Hepatocyte (in vitro differentiated cells): ENCODE data around the gene SYNRG. TPM values are rescaled to one million over a fixed set of nuclear protein-coding genes. Genes with fewer than 3 reads are reported as not detected.

ENCODE experiments used
- DNase-seq: peaks from one replicate; pipeline ENCODE4 v3.0.0-alpha.2; 2016; ENCODE audit warnings: low spot score
- H2AFZ ChIP-seq: fragments of 200-600 bp; sonication (generic); 2 replicates; pipeline ENCODE4 v1.6.0; 2016; ENCODE audit warnings: antibody characterized with exemption, mild to moderate bottlenecking
- H3K27ac ChIP-seq: fragments of 200-600 bp; sonication (generic); 2 replicates; pipeline ENCODE4 v1.5.1; 2016; ENCODE audit warnings: mild to moderate bottlenecking
- H3K27me3 ChIP-seq: fragments of 200-600 bp; sonication (generic); 2 replicates; pipeline ENCODE4 v1.6.1; 2016
- H3K36me3 ChIP-seq: fragments of 200-600 bp; sonication (generic); replicated peaks from 2 replicates; pipeline ENCODE4 v1.5.1; 2016; ENCODE audit warnings: low read depth; ENCODE audit not compliant: insufficient read depth
- H3K4me1 ChIP-seq: fragments of 200-600 bp; sonication (generic); 2 replicates; pipeline ENCODE4 v1.5.1; 2016; ENCODE audit warnings: mild to moderate bottlenecking, moderate library complexity; ENCODE audit not compliant: insufficient read depth
- H3K4me2 ChIP-seq: fragments of 200-600 bp; sonication (generic); 2 replicates; pipeline ENCODE4 v1.6.0; 2016
- H3K4me3 ChIP-seq: fragments of 200-600 bp; sonication (generic); 2 replicates; pipeline ENCODE4 v1.5.1; 2016; ENCODE audit warnings: mild to moderate bottlenecking
- H3K79me2 ChIP-seq: fragments of 200-600 bp; sonication (generic); 2 replicates; pipeline ENCODE4 v1.6.0; 2017; ENCODE audit warnings: mild to moderate bottlenecking
- H3K9me2 ChIP-seq: fragments of 200-600 bp; sonication (generic); replicated peaks from 2 replicates; pipeline ENCODE4 v1.6.0; 2017; ENCODE audit warnings: mild to moderate bottlenecking; ENCODE audit not compliant: insufficient read depth
- H3K9me3 ChIP-seq: fragments of 200-600 bp; sonication (generic); 2 replicates; pipeline ENCODE4 v1.5.1; 2016; ENCODE audit warnings: low read depth, mild to moderate bottlenecking
- H4K20me1 ChIP-seq: fragments of 200-600 bp; sonication (generic); 2 replicates; pipeline ENCODE4 v1.6.0; 2016; ENCODE audit warnings: mild to moderate bottlenecking; ENCODE audit not compliant: insufficient read depth, poor library complexity, severe bottlenecking
- CTCF ChIP-seq: fragments of 200-600 bp; sonication (generic); IDR thresholded peaks from 2 replicates; pipeline ENCODE4 v1.5.1; 2016; ENCODE audit warnings: antibody characterized with exemption, mild to moderate bottlenecking; ENCODE audit not compliant: poor library complexity
- EZH2 ChIP-seq: fragments of 200-600 bp; sonication (generic); IDR thresholded peaks from 2 replicates; pipeline ENCODE4 v1.6.1; 2016; ENCODE audit warnings: antibody characterized with exemption, mild to moderate bottlenecking, borderline replicate concordance
- EZH2phosphoT487 ChIP-seq: fragments of 200-600 bp; sonication (generic); IDR thresholded peaks from one replicate; pipeline ENCODE4 v1.6.1; 2018; ENCODE audit warnings: antibody characterized with exemption, mild to moderate bottlenecking, low read depth, moderate library complexity; ENCODE audit not compliant: unreplicated experiment, severe bottlenecking
- WGBS: methylation state at CpG from one replicate; pipeline ENCODE4 v1.1.6; 2016; ENCODE audit warnings: low lambda C conversion rate; ENCODE audit errors: missing lambda C conversion rate; 5-methylcytosine and 5-hydroxymethylcytosine counted together
- polyA plus RNA-seq: library from polyadenylated mRNA; unstranded; fragments of >200 nt; fragmentation: Nextera tagmentation; extraction: Ambion mirVana; gene quantifications from 2 replicates; pipeline ENCODE4 v1.2.1, GENCODE V29; 2016
- total RNA-seq: library from RNA; depleted of rRNA; stranded (reverse); fragments of >200 nt; gene quantifications from 2 replicates; pipeline ENCODE4 v1.2.3, GENCODE V29; 2014

SYNRG gene
- total and polyA plus RNA-seq, 2 experiments from 2014 or later: 20.7 to 21.6 TPM

- Histone ChIP-seq H3K27me3 (no peaks in the 10 kb centered on the region), H4K20me1 (no peaks in the 10 kb centered on the region), H3K79me2 (no peaks in the 10 kb centered on the region), H3K36me3 (no peaks in the 10 kb centered on the region), H3K27ac (no peak overlapping the region), H2AFZ (no peak overlapping the region), H3K4me1 (no peaks in the 10 kb centered on the region), H3K9me2 (no peaks in the 10 kb centered on the region), H3K4me2 (no peak overlapping the region), H3K9me3 (no peaks in the 10 kb centered on the region), H3K4me3 (no peak overlapping the region)
- DNase-seq: no peak
- 89% methylated on average over 3 of the region's 3 CpGs for WGBS
- TF ChIP-seq CTCF: no peak
- TF ChIP-seq EZH2: no peak
- TF ChIP-seq EZH2phosphoT487: no peak
Measured at GRCh38 chr17:37532756-37533155, 76.5 kb downstream of the SYNRG start.

- Histone ChIP-seq H3K9me2 (no peaks in the 10 kb centered on the region), H3K79me2 (no peaks in the 10 kb centered on the region), H3K4me2 (no peak overlapping the region), H3K27ac (no peak overlapping the region), H3K27me3 (no peaks in the 10 kb centered on the region), H2AFZ (no peak overlapping the region), H3K4me1 (no peaks in the 10 kb centered on the region), H4K20me1 (no peaks in the 10 kb centered on the region), H3K36me3 (no peaks in the 10 kb centered on the region), H3K9me3 (no peaks in the 10 kb centered on the region), H3K4me3 (no peak overlapping the region)
- TF ChIP-seq EZH2 (no peak), CTCF (no peak), EZH2phosphoT487 (no peak)
- no peak for DNase-seq
- 83% methylated on average over 4 of the region's 4 CpGs for WGBS
Measured at GRCh38 chr17:37530420-37530819, 78.8 kb downstream of the SYNRG start.

DNA sequence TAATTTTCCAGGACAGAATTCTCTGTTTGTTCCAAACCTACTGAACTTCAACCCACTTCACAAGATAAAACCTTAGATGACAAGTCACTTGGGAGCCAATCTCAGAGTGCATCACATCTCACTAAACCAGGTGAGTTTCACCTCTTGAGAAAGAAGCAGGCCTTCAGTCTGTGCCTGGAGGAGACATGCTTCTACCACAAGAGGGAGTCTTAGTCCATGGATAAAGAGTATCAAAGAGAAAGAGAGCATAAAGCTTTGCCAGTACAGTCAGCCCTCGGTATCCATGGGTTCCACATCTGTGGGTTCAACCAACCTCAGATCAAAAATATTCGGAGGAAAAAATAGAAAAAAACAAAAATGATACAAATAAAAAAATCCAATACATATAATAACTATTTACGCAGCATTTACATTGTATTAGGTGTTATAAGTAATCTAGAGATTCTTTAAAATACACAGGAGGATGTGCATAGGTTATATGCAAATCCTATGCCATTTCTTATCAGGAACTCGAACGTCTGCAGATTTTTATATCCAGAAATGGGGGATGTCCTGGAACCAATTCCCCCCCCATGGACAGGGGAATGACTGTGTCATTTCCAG is 81.9 kb downstream of the SYNRG start:
- TF ChIP-seq EZH2: no peak
- peak; percentile 70 for TF ChIP-seq CTCF
- TF ChIP-seq EZH2phosphoT487: no peak
- H3K79me2 ChIP-seq: no peaks in the 10 kb centered on the region
- H4K20me1 ChIP-seq: no peaks in the 10 kb centered on the region
- no peak overlapping the region for H3K4me3 ChIP-seq
- no peaks in the 10 kb centered on the region for H3K9me2 ChIP-seq
- no peaks in the 10 kb centered on the region for H3K4me1 ChIP-seq
- no peak overlapping the region for H3K4me2 ChIP-seq
- no peaks in the 10 kb centered on the region for H3K27me3 ChIP-seq
- peak; percentile 72 for DNase-seq
- no peak overlapping the region for H3K27ac ChIP-seq
- H2AFZ ChIP-seq: no peak overlapping the region
- WGBS: 66% methylated on average over 5 of the region's 5 CpGs
- H3K36me3 ChIP-seq: no peaks in the 10 kb centered on the region
- no peaks in the 10 kb centered on the region for H3K9me3 ChIP-seq
